HepG2 (cell line): ENCODE results near the gene SNRNP25. TPM values are rescaled to one million over a fixed set of nuclear protein-coding genes. Genes with fewer than 3 reads are reported as not detected.

Experiments
- ATAC-seq: fragments of 200-7000 bp; cut with Tn5 transposase; 3 replicates; pipeline ENCODE4 v1.9.1; 2020; ENCODE audit warnings: mild to moderate bottlenecking, moderate library complexity
- BruUV-seq: library from RNA; stranded (reverse); fragments of 400-500 nt; replicated peaks from 2 replicates; lab custom pipeline; 2021; lab: Mats Ljungman, UMichigan
- CTCF ChIA-PET: fragments of 300-600 bp; formaldehyde crosslinking; extraction: SDS; loops from one replicate; lab custom pipeline; 2021; ENCODE audit warnings: low total read pairs, inconsistent platforms, low intra/inter-chr PET ratio; lab: Yijun Ruan, JAX
- POLR2A ChIA-PET: fragments of 350-600 bp; sonication (Branson Sonifier 250); formaldehyde crosslinking; loops from one replicate; lab custom pipeline; 2020; ENCODE audit warnings: antibody characterized with exemption, inconsistent platforms; lab: Yijun Ruan, JAX
- DNase-seq: peaks from one replicate; pipeline ENCODE4 v3.0.0-alpha.2; 2015; ENCODE audit warnings: low spot score
- FAIRE-seq: peaks from 3 replicates; lab custom pipeline; 2011; peaks lifted over from hg19 to GRCh38; lab: Jason Lieb, UNC
- H2AFZ ChIP-seq: one replicate; pipeline ENCODE4 v1.6.1; 2011; ENCODE audit warnings: low read length, inconsistent platforms
- H3K27ac ChIP-seq: fragments of 300-600 bp; 3 replicates; pipeline ENCODE4 v1.8.0; 2011; ENCODE audit warnings: mixed run types, mild to moderate bottlenecking, mixed read lengths, low read length, inconsistent platforms; ENCODE audit not compliant: insufficient read depth; ENCODE audit errors: extremely low read length
- H3K27me3 ChIP-seq, 2 experiments: fragments of 200-600 bp in 1 of 2; 2 replicates in 1 of 2; 3 replicates in 1 of 2; pipeline versions ENCODE4 v1.6.0 to v1.8.0; 2011; ENCODE audit warnings: low read length in 2 of 2, mild to moderate bottlenecking in 2 of 2, moderate library complexity in 2 of 2, inconsistent platforms in 1 of 2; ENCODE audit not compliant: insufficient read depth in 2 of 2, control insufficient read depth in 1 of 2
- H3K36me3 ChIP-seq, 2 experiments: fragments of 200-600 bp in 1 of 2; replicated peaks in 1 of 2; 2 replicates in 1 of 2; 3 replicates in 1 of 2; pipeline versions ENCODE4 v1.5.1 to v1.8.0; 2011; ENCODE audit warnings: low read length in 2 of 2, inconsistent platforms in 1 of 2; ENCODE audit not compliant: insufficient read depth in 2 of 2, control insufficient read depth in 1 of 2
- H3K4me1 ChIP-seq: 2 replicates; pipeline ENCODE4 v1.5.1; 2012; ENCODE audit warnings: low read length, inconsistent platforms; ENCODE audit not compliant: insufficient read depth
- H3K4me2 ChIP-seq: 2 replicates; pipeline ENCODE4 v1.6.0; 2011; ENCODE audit warnings: low read depth, low read length, inconsistent platforms
- H3K4me3 ChIP-seq, 3 experiments: fragments of 200-600 bp in 1 of 3; sonication (generic), shearing (Covaris generic) in 1 of 3; replicated peaks in 1 of 3; 2 replicates each; pipeline ENCODE4 v1.5.1; 2011 to 2016; ENCODE audit warnings: low read length in 3 of 3, inconsistent platforms in 2 of 3, low read depth in 2 of 3, mild to moderate bottlenecking in 2 of 3, control low read depth in 1 of 3, mixed read lengths in 1 of 3; ENCODE audit not compliant: insufficient read depth in 1 of 3
- H3K79me2 ChIP-seq: one replicate; pipeline ENCODE4 v1.6.1; 2011; ENCODE audit warnings: low read length, inconsistent platforms; ENCODE audit not compliant: insufficient read depth
- H3K9ac ChIP-seq: 2 replicates; pipeline ENCODE4 v1.6.0; 2011; ENCODE audit warnings: mild to moderate bottlenecking, low read depth, low read length, inconsistent platforms; ENCODE audit not compliant: insufficient read depth
- H3K9me3 ChIP-seq: 2 replicates; pipeline ENCODE4 v1.5.1; 2012; ENCODE audit warnings: mild to moderate bottlenecking, low read length
- H4K20me1 ChIP-seq: 2 replicates; pipeline ENCODE4 v1.6.0; 2011; ENCODE audit warnings: inconsistent platforms, mild to moderate bottlenecking, low read length, moderate library complexity; ENCODE audit not compliant: insufficient read depth
- AGO2 ChIP-seq: fragments of 200-400 bp; formaldehyde crosslinking; optimal IDR thresholded peaks from 2 replicates; pipeline ENCODE3; 2017; ENCODE audit warnings: mild to moderate bottlenecking, low read depth, low read length, moderate library complexity
- KDM2A ChIP-seq: sonication (generic); formaldehyde crosslinking; IDR thresholded peaks from 2 replicates; pipeline ENCODE4 v1.4.0; 2020; ENCODE audit warnings: low read depth, missing genetic modification reagents, borderline replicate concordance
- NCOR1 ChIP-seq: fragments of 200-600 bp; sonication (generic); IDR thresholded peaks from 2 replicates; pipeline ENCODE4 v1.7.0; 2017; ENCODE audit warnings: antibody characterized with exemption, low read length, borderline replicate concordance
- ZBTB4 ChIP-seq: sonication (generic); formaldehyde crosslinking; IDR thresholded peaks from 2 replicates; pipeline ENCODE4 v1.4.0; 2020; ENCODE audit warnings: missing genetic modification reagents, mild to moderate bottlenecking, borderline replicate concordance
- ZNF18 ChIP-seq: sonication (generic); formaldehyde crosslinking; IDR thresholded peaks from 2 replicates; pipeline ENCODE4 v1.8.0; 2022; ENCODE audit warnings: mild to moderate bottlenecking, missing genetic modification reagents; ENCODE audit not compliant: insufficient replicate concordance
- ZNF343 ChIP-seq: sonication (generic); formaldehyde crosslinking; IDR thresholded peaks from 2 replicates; pipeline ENCODE4 v1.4.0; 2020; ENCODE audit warnings: mild to moderate bottlenecking, missing genetic modification reagents
- WGBS: methylation state at CpG from one replicate; pipeline ENCODE4 v1.1.6; 2017; ENCODE audit warnings: low lambda C conversion rate; 5-methylcytosine and 5-hydroxymethylcytosine counted together
- in situ Hi-C: cut with HindIII; loops from 2 replicates; pipeline ENCODE4 v1.10.0; 2017; ENCODE audit warnings: low pct_unique_long_range_greater_than_20kb; ENCODE audit not compliant: extremely low pct_ligation_motif_present
- intact Hi-C: fragments of 100-400 bp; cut with micrococcal nuclease; formaldehyde crosslinking; loops from one replicate; pipeline ENCODE4 v1.10.0; 2022; ENCODE audit not compliant: unreplicated experiment
- polyA plus RNA-seq, 8 experiments: library from polyadenylated mRNA; depleted of rRNA in 3 of 8; stranded (reverse) in 7 of 8; unstranded in 1 of 8; fragments of >200 nt; fragmentation: Illumina TruSeq in 4 of 8; extraction: Trizol in 4 of 8; gene quantifications; 2 replicates each; pipeline versions ENCODE4 v1.2.1 to v1.2.3, GENCODE V29; 2011 to 2016; ENCODE audit warnings: low read depth in 4 of 8, missing spikeins in 1 of 8, mixed read lengths in 1 of 8; ENCODE audit not compliant: insufficient read depth in 1 of 8
- total RNA-seq, 5 experiments: library from RNA; depleted of rRNA; stranded (reverse); fragments of >200 nt; fragmentation: Illumina TruSeq; extraction: Trizol; gene quantifications; 2 replicates each; pipeline ENCODE4 v1.2.3, GENCODE V29; 2016; ENCODE audit warnings: low read depth in 1 of 5

SNRNP25 gene
- total and polyA plus RNA-seq, 2 of the 13 experiments (the other 11 are each of a cell fraction or from before 2014, with no cell fraction given), result 34.1 to 97.4 TPM

- TF ChIP-seq NCOR1 (no peak), ZNF18 (CRISPR knock-in tag) (peak; percentile 49)
Observed at GRCh38 chr16:78444-79150, 25.0 kb downstream of the SNRNP25 start (continued).

GRCh38 chr16:79151-80054, 25.8 kb downstream of the SNRNP25 start:
- no peaks in the 10 kb centered on the region for H3K9me3 ChIP-seq
- no peaks in the 10 kb centered on the region; a peak in 1 of 5 replicates for H3K27me3 ChIP-seq
- peak overlapping the region; percentile 86 for H3K9ac ChIP-seq
- H4K20me1 ChIP-seq, result no peaks in the 10 kb centered on the region
- POLR2A ChIA-PET, result no interaction called here
- peak overlapping the region; percentile 63 to 84 (median 80); a peak in 5 of 6 replicates for H3K4me3 ChIP-seq
- no peak overlapping the region for H3K27ac ChIP-seq
- 90% methylated on average over 26 of the region's 32 CpGs for WGBS
- H3K4me1 ChIP-seq, result peaks cover 44% of the 10 kb centered on the region
- no TSS peak for BruUV-seq
- no peak overlapping the region for H2AFZ ChIP-seq
- TF ChIP-seq ZNF343 (CRISPR knock-in tag), result no peak
- peak; percentile 32 for TF ChIP-seq AGO2
- TF ChIP-seq KDM2A (CRISPR knock-in tag), result peak; percentile 11; the same call in 1 of the 2 replicates
- 0 out of 2 replicates have a peak, but pooled peaks have one; percentile 8 for TF ChIP-seq ZBTB4 (CRISPR knock-in tag)
- TF ChIP-seq, all 625 proteins: peak for 3
- DNase-seq, result no peak
- H3K79me2 ChIP-seq, result peaks cover 2% of the 10 kb centered on the region
- peaks cover 4 to 17% of the 10 kb centered on the region in 2 experiments; a peak in 3 of 5 replicates for H3K36me3 ChIP-seq
- in situ Hi-C loops (no loop called here), intact Hi-C loops (no loop called here)
- no peak for FAIRE-seq
- CTCF ChIA-PET, result no interaction called here
- peak overlapping the region; percentile 95 for H3K4me2 ChIP-seq
- no peak for ATAC-seq
